K562 (cell line): ENCODE data around the gene TSPAN18. TPM values are rescaled to one million over a fixed set of nuclear protein-coding genes. Genes with fewer than 3 reads are reported as not detected.

Experiments
- ATAC-seq: fragments of 200-7000 bp; cut with Tn5 transposase; 3 replicates; pipeline ENCODE4 v1.9.1; 2020; ENCODE audit warnings: moderate library complexity
- BruUV-seq: library from RNA; stranded (reverse); fragments of 400-500 nt; replicated peaks from 2 replicates; lab custom pipeline; 2021; lab: Mats Ljungman, UMichigan
- CTCF ChIA-PET: fragments of 300-600 bp; formaldehyde crosslinking; extraction: SDS; loops from one replicate; lab custom pipeline; 2021; ENCODE audit warnings: low intra/inter-chr PET ratio; lab: Yijun Ruan, JAX
- POLR2A ChIA-PET: fragments of 300-600, 350-650 bp; sonication (Branson Sonifier 250); formaldehyde crosslinking; extraction: SDS; loops from one replicate; lab custom pipeline; 2021; ENCODE audit warnings: antibody characterized with exemption, inconsistent platforms; lab: Yijun Ruan, JAX
- DNase-seq, 4 experiments: peaks; one replicate each; pipeline versions ENCODE4 v3.0.0 to v3.0.0-alpha.2; 2011 to 2018; ENCODE audit warnings: low spot score in 3 of 4, mixed read lengths in 3 of 4; ENCODE audit errors: extremely low read depth in 1 of 4
- FAIRE-seq: peaks from 2 replicates; lab custom pipeline; 2011; peaks lifted over from hg19 to GRCh38; lab: Jason Lieb, UNC
- H2AFZ ChIP-seq: 2 replicates; pipeline ENCODE4 v1.6.0; 2011; ENCODE audit warnings: low read depth, low read length, control low read depth, inconsistent platforms
- H3K27ac ChIP-seq: fragments of 200-600 bp; 3 replicates; pipeline ENCODE4 v1.8.0; 2011; ENCODE audit warnings: low read depth, mild to moderate bottlenecking, control low read depth, inconsistent platforms, low read length, moderate library complexity, mixed read lengths; ENCODE audit errors: extremely low read depth
- H3K27me3 ChIP-seq, 2 experiments: fragments of 300-600 bp in 1 of 2; 2 replicates in 1 of 2; 3 replicates in 1 of 2; pipeline versions ENCODE4 v1.6.0 to v1.8.0; 2011; ENCODE audit warnings: inconsistent platforms in 2 of 2, low read length in 2 of 2, mild to moderate bottlenecking in 1 of 2, mixed read lengths in 1 of 2, moderate library complexity in 1 of 2; ENCODE audit not compliant: control insufficient read depth in 2 of 2, insufficient read depth in 2 of 2
- H3K36me3 ChIP-seq: fragments of 300-600 bp; 3 replicates; pipeline ENCODE4 v1.8.0; 2011; ENCODE audit warnings: mild to moderate bottlenecking, low read length, inconsistent platforms; ENCODE audit not compliant: control insufficient read depth, insufficient read depth
- H3K4me1 ChIP-seq, 2 experiments: fragments of 200-600 bp in 1 of 2; replicated peaks in 1 of 2; 2 replicates in 1 of 2; 3 replicates in 1 of 2; pipeline versions ENCODE4 v1.5.1 to v1.8.0; 2011; ENCODE audit warnings: inconsistent platforms in 2 of 2, low read length in 2 of 2, mild to moderate bottlenecking in 1 of 2, mixed read lengths in 1 of 2, moderate library complexity in 1 of 2; ENCODE audit not compliant: control insufficient read depth in 2 of 2, insufficient read depth in 2 of 2
- H3K4me2 ChIP-seq: 2 replicates; pipeline ENCODE4 v1.6.1; 2011; ENCODE audit warnings: low read length, control low read depth, inconsistent platforms, mixed read lengths; ENCODE audit not compliant: insufficient read depth
- H3K4me3 ChIP-seq: fragments of 200-600 bp; sonication (generic), shearing (Covaris generic); 2 replicates; pipeline ENCODE4 v1.5.1; 2016; ENCODE audit warnings: control low read depth, inconsistent platforms
- H3K79me2 ChIP-seq: fragments of 200-600 bp; 3 replicates; pipeline ENCODE4 v1.8.0; 2011; ENCODE audit warnings: low read length, inconsistent platforms; ENCODE audit not compliant: control insufficient read depth, insufficient read depth
- H3K9ac ChIP-seq, 2 experiments: 2 replicates each; pipeline versions ENCODE4 v1.6.0 to v1.6.1; 2011; ENCODE audit warnings: low read depth in 2 of 2, low read length in 2 of 2, control low read depth in 1 of 2, inconsistent platforms in 1 of 2, mild to moderate bottlenecking in 1 of 2, mixed read lengths in 1 of 2; ENCODE audit not compliant: insufficient read depth in 1 of 2
- H3K9me1 ChIP-seq: one replicate; pipeline ENCODE4 v1.6.0; 2011; ENCODE audit warnings: inconsistent platforms, mild to moderate bottlenecking, low read length, moderate library complexity; ENCODE audit not compliant: control insufficient read depth, insufficient read depth
- H3K9me3 ChIP-seq: replicated peaks from 2 replicates; pipeline ENCODE4 v1.5.1; 2011; ENCODE audit warnings: low read depth, low read length, inconsistent platforms; ENCODE audit not compliant: control insufficient read depth, insufficient read depth
- H4K20me1 ChIP-seq: replicated peaks from 2 replicates; pipeline ENCODE4 v1.6.1; 2011; ENCODE audit warnings: low read length, inconsistent platforms, mixed read lengths; ENCODE audit not compliant: control insufficient read depth, insufficient read depth
- C11orf30 ChIP-seq: fragments of 450-650 bp; IDR thresholded peaks from 2 replicates; pipeline ENCODE4 v1.6.1; 2016; ENCODE audit warnings: low read depth, mild to moderate bottlenecking
- GTF3C2 ChIP-seq: IDR thresholded peaks from 3 replicates; pipeline ENCODE4 v1.6.1; 2011; ENCODE audit warnings: borderline replicate concordance, mild to moderate bottlenecking, moderate library complexity; ENCODE audit not compliant: insufficient read length; ENCODE audit errors: extremely low read depth
- MAFF ChIP-seq: IDR thresholded peaks from 2 replicates; pipeline ENCODE4 v1.6.1; 2012; ENCODE audit warnings: low read length, improper control_type of control experiment
- MAFG ChIP-seq: fragments of 450-650 bp; conservative IDR thresholded peaks from 2 replicates; pipeline ENCODE4 v1.6.1; 2016; ENCODE audit warnings: missing genetic modification characterization, missing compliant biosample characterization
- NFE2 ChIP-seq: IDR thresholded peaks from 2 replicates; pipeline ENCODE4 v1.6.1; 2014; ENCODE audit warnings: antibody characterized with exemption, low read depth
- ZNF316 ChIP-seq: fragments of 450-650 bp; IDR thresholded peaks from 2 replicates; pipeline ENCODE4 v1.6.1; 2016
- WGBS: fragments of 100-300 bp; shearing (Covaris generic); methylation state at CpG from one replicate; pipeline ENCODE4 v1.1.6; 2016; ENCODE audit warnings: low coverage, mixed read lengths; ENCODE audit not compliant: insufficient coverage; ENCODE audit errors: missing lambda C conversion rate; 5-methylcytosine and 5-hydroxymethylcytosine counted together
- in situ Hi-C: fragments of 300-500 bp; cut with MboI; formaldehyde crosslinking; loops from 4 replicates; pipeline ENCODE4 v1.15.0; 2018; ENCODE audit warnings: inconsistent platforms, mixed read lengths
- intact Hi-C: fragments of 100-400 bp; cut with micrococcal nuclease; formaldehyde crosslinking; loops from 2 replicates; pipeline ENCODE4 v1.14.2; 2022
- polyA plus RNA-seq, 8 experiments: library from polyadenylated mRNA; depleted of rRNA in 4 of 8; stranded (reverse) in 5 of 8; unstranded in 3 of 8; fragments of >200 nt; fragmentation: Nextera tagmentation in 2 of 8; fragmentation: Illumina TruSeq in 1 of 8; extraction: Ambion mirVana in 2 of 8; extraction: Trizol in 1 of 8; gene quantifications; 2 replicates each; pipeline versions ENCODE4 v1.2.1 to v1.2.3, GENCODE V29; 2011 to 2014; ENCODE audit warnings: inconsistent platforms in 1 of 8, missing spikeins in 1 of 8
- total RNA-seq, 7 experiments: library from RNA; depleted of rRNA in 6 of 7; stranded (reverse); fragments of >200 nt in 6 of 7; fragmentation: Illumina TruSeq in 2 of 7; extraction: Trizol in 2 of 7; gene quantifications; 2 replicates each; pipeline versions ENCODE4 v1.2.1 to v1.2.3, GENCODE V29; 2011 to 2021; ENCODE audit warnings: low replicate concordance in 1 of 7
- TF ChIP-seq, protein P1 (sequence below): sonication (generic); formaldehyde crosslinking; IDR thresholded peaks from 2 replicates; pipeline ENCODE4 v1.8.1; 2022; ENCODE audit warnings: missing genetic modification reagents
- TF ChIP-seq, protein P2 (sequence below): fragments of 450-650 bp; IDR thresholded peaks from 2 replicates; pipeline ENCODE4 v1.6.1; 2016; ENCODE audit warnings: low read depth

TSPAN18 gene
- total and polyA plus RNA-seq, 9 of the 15 experiments (the other 6 are each of a cell fraction or from before 2014, with no cell fraction given): 0.17 to 0.35 (median 0.22) TPM; not detected in 4

DNA sequence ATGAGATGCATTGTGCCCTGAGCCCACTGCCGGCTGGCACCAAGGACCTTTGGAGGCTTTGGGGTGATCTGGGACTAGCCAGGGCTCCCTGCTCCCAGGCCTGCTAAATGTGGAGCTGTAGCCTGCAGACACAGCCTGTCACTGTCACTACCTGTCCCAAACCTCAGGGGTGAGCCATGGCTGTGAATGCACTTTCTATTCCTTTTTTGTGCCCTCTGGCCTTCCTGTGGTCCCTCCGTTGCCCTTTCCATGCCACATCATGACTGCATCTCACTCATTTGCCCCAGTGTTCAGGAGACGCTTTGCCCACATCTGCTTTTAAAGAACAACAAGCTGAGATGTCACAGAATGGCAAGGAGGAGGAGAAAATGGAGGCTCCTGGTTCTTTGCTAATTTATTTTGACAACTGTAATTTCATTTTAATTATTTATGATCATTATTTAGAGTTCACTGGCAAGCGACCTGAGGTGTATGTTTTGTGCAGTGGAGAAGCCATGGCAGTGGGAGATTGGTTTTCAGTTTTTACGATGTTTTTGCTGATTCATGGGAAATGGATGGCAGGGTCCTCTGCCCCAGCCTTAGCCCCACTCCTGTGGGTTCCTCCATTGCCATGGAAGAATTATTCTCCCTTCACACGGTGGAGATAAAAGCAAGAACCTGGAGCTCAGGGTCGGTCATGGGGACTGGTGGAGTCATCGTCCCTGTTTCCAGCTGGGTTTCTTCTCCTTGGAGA lies 69.2 kb downstream of the TSPAN18 start:
- DNase-seq (no peak), FAIRE-seq (no peak), ATAC-seq (no peak)
- Histone ChIP-seq H3K27me3 (peaks cover 11 to 68% of the 10 kb centered on the region in 2 experiments), H3K9me1 (no peaks in the 10 kb centered on the region), H3K27ac (no peak overlapping the region), H3K4me2 (no peak overlapping the region), H3K9me3 (no peaks in the 10 kb centered on the region), H3K79me2 (no peaks in the 10 kb centered on the region), H3K9ac (no peak overlapping the region), H3K4me3 (no peak overlapping the region), H3K4me1 (no peaks in the 10 kb centered on the region; a peak in 1 of 5 replicates), H2AFZ (no peak overlapping the region), H4K20me1 (0 out of 2 replicates have a peak, but pooled peaks cover 2% of the 10 kb centered on the region), H3K36me3 (no peaks in the 10 kb centered on the region)
- ChIA-PET POLR2A (interaction anchor here (0.9 kb wide), 1 partner anchor 32 kb away, joined by 3 read pairs; no protein-coding TSS in a partner anchor), CTCF (no interaction called here)
- in situ Hi-C loops: no loop called here
- BruUV-seq: no TSS peak
- intact Hi-C loops: no loop called here
- WGBS: 3% methylated on average over 7 of the region's 8 CpGs
- TF ChIP-seq ZNF316 (peak; percentile 83), C11orf30 (peak; percentile 71), MAFF (peak; percentile 53), NFE2 (peak; percentile 12; the same call in 1 of the 2 replicates), GTF3C2 (no peak), MAFG (tag) (peak; percentile 74)
- TF ChIP-seq, protein P1, sequence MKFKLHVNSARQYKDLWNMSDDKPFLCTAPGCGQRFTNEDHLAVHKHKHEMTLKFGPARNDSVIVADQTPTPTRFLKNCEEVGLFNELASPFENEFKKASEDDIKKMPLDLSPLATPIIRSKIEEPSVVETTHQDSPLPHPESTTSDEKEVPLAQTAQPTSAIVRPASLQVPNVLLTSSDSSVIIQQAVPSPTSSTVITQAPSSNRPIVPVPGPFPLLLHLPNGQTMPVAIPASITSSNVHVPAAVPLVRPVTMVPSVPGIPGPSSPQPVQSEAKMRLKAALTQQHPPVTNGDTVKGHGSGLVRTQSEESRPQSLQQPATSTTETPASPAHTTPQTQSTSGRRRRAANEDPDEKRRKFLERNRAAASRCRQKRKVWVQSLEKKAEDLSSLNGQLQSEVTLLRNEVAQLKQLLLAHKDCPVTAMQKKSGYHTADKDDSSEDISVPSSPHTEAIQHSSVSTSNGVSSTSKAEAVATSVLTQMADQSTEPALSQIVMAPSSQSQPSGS: no peak
- TF ChIP-seq, protein P2, sequence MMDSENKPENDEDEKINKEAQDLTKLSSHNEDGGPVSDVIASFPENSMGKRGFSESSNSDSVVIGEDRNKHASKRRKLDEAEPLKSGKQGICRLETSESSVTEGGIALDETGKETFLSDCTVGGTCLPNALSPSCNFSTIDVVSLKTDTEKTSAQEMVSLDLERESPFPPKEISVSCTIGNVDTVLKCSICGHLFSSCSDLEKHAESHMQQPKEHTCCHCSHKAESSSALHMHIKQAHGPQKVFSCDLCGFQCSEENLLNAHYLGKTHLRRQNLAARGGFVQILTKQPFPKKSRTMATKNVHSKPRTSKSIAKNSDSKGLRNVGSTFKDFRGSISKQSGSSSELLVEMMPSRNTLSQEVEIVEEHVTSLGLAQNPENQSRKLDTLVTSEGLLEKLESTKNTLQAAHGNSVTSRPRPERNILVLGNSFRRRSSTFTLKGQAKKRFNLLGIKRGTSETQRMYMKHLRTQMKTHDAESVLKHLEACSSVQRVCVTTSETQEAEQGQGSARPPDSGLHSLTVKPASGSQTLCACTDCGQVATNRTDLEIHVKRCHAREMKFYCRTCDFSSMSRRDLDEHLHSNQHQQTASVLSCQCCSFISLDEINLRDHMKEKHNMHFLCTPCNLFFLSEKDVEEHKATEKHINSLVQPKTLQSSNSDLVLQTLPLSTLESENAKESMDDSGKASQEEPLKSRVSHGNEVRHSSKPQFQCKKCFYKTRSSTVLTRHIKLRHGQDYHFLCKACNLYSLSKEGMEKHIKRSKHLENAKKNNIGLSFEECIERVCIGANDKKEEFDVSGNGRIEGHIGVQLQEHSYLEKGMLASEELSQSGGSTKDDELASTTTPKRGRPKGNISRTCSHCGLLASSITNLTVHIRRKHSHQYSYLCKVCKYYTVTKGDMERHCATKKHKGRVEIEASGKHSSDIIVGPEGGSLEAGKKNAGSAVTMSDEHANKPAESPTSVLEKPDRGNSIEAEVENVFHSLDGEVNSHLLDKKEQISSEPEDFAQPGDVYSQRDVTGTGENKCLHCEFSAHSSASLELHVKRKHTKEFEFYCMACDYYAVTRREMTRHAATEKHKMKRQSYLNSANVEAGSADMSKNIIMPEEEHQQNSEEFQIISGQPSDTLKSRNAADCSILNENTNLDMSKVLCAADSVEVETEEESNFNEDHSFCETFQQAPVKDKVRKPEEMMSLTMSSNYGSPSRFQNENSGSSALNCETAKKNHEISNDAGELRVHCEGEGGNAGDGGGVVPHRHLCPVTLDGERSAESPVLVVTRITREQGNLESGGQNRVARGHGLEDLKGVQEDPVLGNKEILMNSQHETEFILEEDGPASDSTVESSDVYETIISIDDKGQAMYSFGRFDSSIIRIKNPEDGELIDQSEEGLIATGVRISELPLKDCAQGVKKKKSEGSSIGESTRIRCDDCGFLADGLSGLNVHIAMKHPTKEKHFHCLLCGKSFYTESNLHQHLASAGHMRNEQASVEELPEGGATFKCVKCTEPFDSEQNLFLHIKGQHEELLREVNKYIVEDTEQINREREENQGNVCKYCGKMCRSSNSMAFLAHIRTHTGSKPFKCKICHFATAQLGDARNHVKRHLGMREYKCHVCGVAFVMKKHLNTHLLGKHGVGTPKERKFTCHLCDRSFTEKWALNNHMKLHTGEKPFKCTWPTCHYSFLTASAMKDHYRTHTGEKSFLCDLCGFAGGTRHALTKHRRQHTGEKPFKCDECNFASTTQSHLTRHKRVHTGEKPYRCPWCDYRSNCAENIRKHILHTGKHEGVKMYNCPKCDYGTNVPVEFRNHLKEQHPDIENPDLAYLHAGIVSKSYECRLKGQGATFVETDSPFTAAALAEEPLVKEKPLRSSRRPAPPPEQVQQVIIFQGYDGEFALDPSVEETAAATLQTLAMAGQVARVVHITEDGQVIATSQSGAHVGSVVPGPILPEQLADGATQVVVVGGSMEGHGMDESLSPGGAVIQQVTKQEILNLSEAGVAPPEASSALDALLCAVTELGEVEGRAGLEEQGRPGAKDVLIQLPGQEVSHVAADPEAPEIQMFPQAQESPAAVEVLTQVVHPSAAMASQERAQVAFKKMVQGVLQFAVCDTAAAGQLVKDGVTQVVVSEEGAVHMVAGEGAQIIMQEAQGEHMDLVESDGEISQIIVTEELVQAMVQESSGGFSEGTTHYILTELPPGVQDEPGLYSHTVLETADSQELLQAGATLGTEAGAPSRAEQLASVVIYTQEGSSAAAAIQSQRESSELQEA: no peak
